ENCODE measurements around the gene FAM169A. TPM values are rescaled to one million over a fixed set of nuclear protein-coding genes. Genes with fewer than 3 reads are reported as not detected.

FAM169A gene
- total and polyA plus RNA-seq, 2 donors (not counting 1 experiment from before 2014, with no cell fraction given): 2.1 to 9.4 TPM

- Mint-ChIP-seq H3K4me1 (no peaks in the 10 kb centered on the region), H3K4me3 (no peak overlapping the region), H3K27ac (no peak overlapping the region), H3K27me3 (peaks cover 3% of the 10 kb centered on the region), H3K9me3 (ENCODE audit: insufficient read depth) (no peaks in the 10 kb centered on the region)
- TF ChIP-seq EZH2 (IDR thresholded peaks at IDR 0.05; ENCODE audit: borderline replicate concordance, insufficient read depth, low read depth, low read length, poor library complexity, severe bottlenecking) (no peak), CTCF (IDR thresholded peaks at IDR 0.05) (no peak)
- no peak overlapping the region for H2AFZ ChIP-seq (ENCODE audit: insufficient read depth, low read depth, low read length, poor library complexity, severe bottlenecking)
- no peaks in the 10 kb centered on the region for H4K20me1 ChIP-seq (ENCODE audit: control insufficient read depth, insufficient read depth, low read length, poor library complexity, severe bottlenecking)
- H3K36me3 ChIP-seq (replicated peaks in 1 of 2; ENCODE audit: control extremely low read depth in 1 of 2, control insufficient read depth in 1 of 2, extremely low read depth in 1 of 2, insufficient read depth in 2 of 2, low read length in 1 of 2): no peaks in the 10 kb centered on the region
- H3K79me2 ChIP-seq (ENCODE audit: control insufficient read depth, insufficient read depth, low read length): no peaks in the 10 kb centered on the region
- ATAC-seq (ENCODE audit: low read depth) (no peak), DNase-seq (no peak)
- no peak overlapping the region for H3K4me3 ChIP-seq (ENCODE audit: control extremely low read depth in 1 of 5, extremely low read depth in 1 of 5, insufficient read depth in 1 of 5, low read depth in 2 of 5, low read length in 4 of 5)
- H3K9me3 ChIP-seq (ENCODE audit: control extremely low read depth in 1 of 3, control insufficient read depth in 2 of 3, insufficient read depth in 1 of 3, low read length in 2 of 3): no peaks in the 10 kb centered on the region
- ChIA-PET POLR2A (no interaction called here), CTCF (no interaction called here)
- intact Hi-C loops (cut with micrococcal nuclease): no loop called here
- H3K27ac ChIP-seq (ENCODE audit: low read length in 2 of 2): no peak overlapping the region
- no peaks in the 10 kb centered on the region for H3K4me1 ChIP-seq (ENCODE audit: control insufficient read depth in 2 of 2, insufficient read depth in 2 of 2, low read length in 2 of 2)
- H3K27me3 ChIP-seq (replicated peaks in 1 of 4; ENCODE audit: control extremely low read depth in 1 of 4, control insufficient read depth in 3 of 4, insufficient read depth in 4 of 4, low read length in 3 of 4): no peaks in the 10 kb centered on the region
- no peak overlapping the region for H3K4me2 ChIP-seq (replicated peaks; ENCODE audit: low read depth, low read length, poor library complexity, severe bottlenecking)
- H3K9ac ChIP-seq (ENCODE audit: low read length): no peak overlapping the region
- no CpG with 5 or more reads among the region's 4 CpGs for WGBS (ENCODE audit: insufficient coverage)
These were observed 11.6 kb upstream of the FAM169A start for GRCh38 chr5:74877624-74878304.

- no peak for DNase-seq
- Histone ChIP-seq H3K9ac (ENCODE audit: low read length) (no peak overlapping the region), H3K4me1 (ENCODE audit: control insufficient read depth in 2 of 2, insufficient read depth in 2 of 2, low read length in 2 of 2) (no peaks in the 10 kb centered on the region), H3K4me2 (replicated peaks; ENCODE audit: low read depth, low read length, poor library complexity, severe bottlenecking) (no peak overlapping the region), H3K4me3 (ENCODE audit: control extremely low read depth in 1 of 5, extremely low read depth in 1 of 5, insufficient read depth in 1 of 5, low read depth in 2 of 5, low read length in 4 of 5) (no peak overlapping the region), H3K36me3 (replicated peaks in 1 of 2; ENCODE audit: control extremely low read depth in 1 of 2, control insufficient read depth in 1 of 2, extremely low read depth in 1 of 2, insufficient read depth in 2 of 2, low read length in 1 of 2) (no peaks in the 10 kb centered on the region), H3K27ac (ENCODE audit: low read length in 2 of 2) (no peak overlapping the region), H2AFZ (ENCODE audit: insufficient read depth, low read depth, low read length, poor library complexity, severe bottlenecking) (no peak overlapping the region), H3K27me3 (replicated peaks in 1 of 4; ENCODE audit: control extremely low read depth in 1 of 4, control insufficient read depth in 3 of 4, insufficient read depth in 4 of 4, low read length in 3 of 4) (no peaks in the 10 kb centered on the region), H3K79me2 (ENCODE audit: control insufficient read depth, insufficient read depth, low read length) (no peaks in the 10 kb centered on the region), H3K9me3 (ENCODE audit: control extremely low read depth in 1 of 3, control insufficient read depth in 2 of 3, insufficient read depth in 1 of 3, low read length in 2 of 3) (no peaks in the 10 kb centered on the region), H4K20me1 (ENCODE audit: control insufficient read depth, insufficient read depth, low read length, poor library complexity, severe bottlenecking) (no peaks in the 10 kb centered on the region)
- ChIA-PET CTCF (no interaction called here), POLR2A (no interaction called here)
- H3K9me3 Mint-ChIP-seq (ENCODE audit: insufficient read depth): no peaks in the 10 kb centered on the region
- H3K27me3 Mint-ChIP-seq: no peaks in the 10 kb centered on the region
- 89% methylated on average over 6 of the region's 7 CpGs for WGBS (ENCODE audit: insufficient coverage)
- no peak overlapping the region for H3K4me3 Mint-ChIP-seq
- no peak for TF ChIP-seq EZH2 (IDR thresholded peaks at IDR 0.05; ENCODE audit: borderline replicate concordance, insufficient read depth, low read depth, low read length, poor library complexity, severe bottlenecking)
- TF ChIP-seq CTCF (IDR thresholded peaks at IDR 0.05): no peak
- ATAC-seq (ENCODE audit: low read depth): no peak
- H3K27ac Mint-ChIP-seq: no peak overlapping the region
- intact Hi-C loops (cut with micrococcal nuclease): no loop called here
- H3K4me1 Mint-ChIP-seq: no peaks in the 10 kb centered on the region
These were observed 10.0 kb upstream of the FAM169A start for GRCh38 chr5:74875994-74876791.
